Activated naive CD4-positive, alpha-beta T cell treated with Interleukin-2 at 50 U/mL for 16 hours (primary cell): ENCODE data around the gene MFSD2B.
"Not testable (repeated sequence)": the region's sequence is repeated elsewhere in the genome, so short reads cannot be mapped to it uniquely, and the experiment has no call there.

Experiments used
- DNase-seq: peaks from one replicate; pipeline ENCODE4 v3.0.0-alpha.2; 2020

Gene MFSD2B, protein sequence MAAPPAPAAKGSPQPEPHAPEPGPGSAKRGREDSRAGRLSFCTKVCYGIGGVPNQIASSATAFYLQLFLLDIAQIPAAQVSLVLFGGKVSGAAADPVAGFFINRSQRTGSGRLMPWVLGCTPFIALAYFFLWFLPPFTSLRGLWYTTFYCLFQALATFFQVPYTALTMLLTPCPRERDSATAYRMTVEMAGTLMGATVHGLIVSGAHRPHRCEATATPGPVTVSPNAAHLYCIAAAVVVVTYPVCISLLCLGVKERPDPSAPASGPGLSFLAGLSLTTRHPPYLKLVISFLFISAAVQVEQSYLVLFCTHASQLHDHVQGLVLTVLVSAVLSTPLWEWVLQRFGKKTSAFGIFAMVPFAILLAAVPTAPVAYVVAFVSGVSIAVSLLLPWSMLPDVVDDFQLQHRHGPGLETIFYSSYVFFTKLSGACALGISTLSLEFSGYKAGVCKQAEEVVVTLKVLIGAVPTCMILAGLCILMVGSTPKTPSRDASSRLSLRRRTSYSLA

DNA sequence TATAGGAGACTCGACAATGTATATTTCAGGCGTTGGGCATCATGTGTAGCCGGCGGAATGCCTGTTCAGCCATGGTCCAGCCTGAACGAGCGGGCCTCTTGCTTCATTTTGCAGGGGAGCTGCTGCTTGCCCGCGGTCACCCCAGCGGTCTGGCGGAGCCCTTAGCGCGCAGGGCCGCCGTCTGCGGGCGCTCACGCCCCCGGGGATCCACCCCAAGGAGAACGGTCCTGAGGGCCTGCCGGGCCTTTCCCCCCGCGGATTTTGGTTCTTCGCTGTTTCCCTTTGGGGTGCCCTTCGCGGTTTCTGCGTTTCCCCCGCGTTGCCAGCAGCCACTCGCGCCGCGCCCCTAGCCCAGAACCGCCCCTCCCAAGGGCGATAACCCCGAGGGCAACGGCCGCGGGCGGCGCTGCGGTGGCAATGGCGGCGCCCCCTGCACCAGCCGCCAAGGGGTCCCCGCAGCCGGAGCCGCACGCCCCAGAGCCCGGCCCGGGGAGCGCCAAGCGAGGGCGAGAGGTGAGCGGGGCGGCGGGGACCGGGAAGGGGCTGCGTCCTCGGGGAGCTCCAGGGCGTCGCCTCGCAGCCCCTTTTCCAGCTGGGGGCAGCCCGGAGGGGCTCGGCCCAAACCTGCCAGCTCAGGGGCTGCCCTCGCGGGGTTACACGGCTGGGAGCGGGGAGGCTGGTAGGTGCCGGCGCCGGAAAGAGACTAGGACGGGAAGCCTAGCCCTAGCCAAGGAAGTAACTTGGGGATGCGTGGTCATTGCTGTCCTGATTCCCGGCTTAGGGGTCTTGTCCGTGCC lies at the start of gene MFSD2B:
Gene MFSD2B (plus strand): TSS at position 406 of the 797 bp plus-strand sequence. CDS start 12 bp downstream, at position 418.
- DNase-seq = no peak

- no peak for DNase-seq
Measured at GRCh38 chr2:23967846-23968245, 42.0 kb upstream of the MFSD2B start.

DNA sequence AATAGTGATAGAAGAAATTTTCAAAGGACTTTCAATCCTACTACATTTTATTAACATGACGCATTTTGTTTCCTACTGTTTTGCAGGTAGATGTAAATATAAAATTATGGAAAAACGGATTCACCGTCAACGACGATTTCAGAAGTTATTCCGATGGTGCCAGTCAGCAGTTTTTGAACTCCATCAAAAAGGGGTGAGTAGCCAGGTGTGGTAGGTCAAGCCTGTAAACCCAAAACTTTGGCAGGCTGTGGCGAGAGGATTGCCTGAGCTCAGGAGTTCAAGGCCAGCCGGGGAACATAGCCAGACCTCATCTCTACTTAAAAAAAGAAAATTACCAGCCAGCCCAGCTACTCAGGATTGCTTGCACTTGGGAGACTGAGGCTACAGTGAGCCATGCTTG lies 33.0 kb upstream of the MFSD2B start:
- DNase-seq = no peak

DNA sequence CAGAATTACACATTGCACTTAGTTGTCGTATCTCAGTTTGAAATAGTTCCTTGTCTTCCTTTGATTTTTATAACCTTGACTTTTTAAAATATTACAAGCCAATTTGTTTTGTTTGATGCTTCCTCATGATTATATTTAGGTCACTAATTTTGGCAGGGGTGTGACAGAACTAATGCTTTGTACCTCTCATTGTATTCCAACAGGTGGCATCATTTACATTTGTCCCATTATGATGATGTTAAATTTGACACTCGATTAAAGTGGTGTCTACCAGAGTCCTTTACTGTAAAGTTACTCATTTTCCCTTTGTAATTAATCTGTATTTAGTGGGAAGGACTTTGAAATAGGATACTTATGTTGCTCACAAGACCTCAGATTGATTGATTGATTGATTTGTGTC lies 21.5 kb upstream of the MFSD2B start:
- DNase-seq = no peak

GRCh38 chr2:23992931-23993330 lies 17.0 kb upstream of the MFSD2B start:
- no peak for DNase-seq

DNA sequence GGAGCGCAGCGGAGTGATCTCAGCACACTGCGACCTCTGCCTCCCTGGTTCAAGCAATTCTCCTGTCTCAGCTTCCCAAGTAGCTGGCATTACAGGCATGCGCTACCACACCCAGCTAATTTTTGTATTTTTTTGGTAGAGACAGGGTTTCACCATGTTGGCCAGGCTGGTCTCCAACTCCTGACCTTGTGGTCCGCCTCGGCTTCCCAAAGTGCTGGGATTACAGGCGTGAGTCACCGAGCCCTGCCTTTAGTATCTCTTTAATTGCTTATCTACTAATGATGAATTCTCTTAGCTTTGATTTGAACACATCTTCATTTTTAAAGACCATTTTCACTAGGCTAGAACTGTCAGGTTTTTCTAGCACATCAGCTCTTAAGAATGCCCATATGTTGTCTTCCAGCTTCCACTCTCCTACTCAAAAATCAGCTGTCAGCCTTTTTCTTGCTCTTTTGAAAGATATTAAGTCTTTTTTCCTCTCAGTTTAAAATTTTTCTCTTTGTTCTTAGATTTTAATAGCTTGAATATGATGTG lies 16.1 kb upstream of the MFSD2B start:
- no peak for DNase-seq

DNA sequence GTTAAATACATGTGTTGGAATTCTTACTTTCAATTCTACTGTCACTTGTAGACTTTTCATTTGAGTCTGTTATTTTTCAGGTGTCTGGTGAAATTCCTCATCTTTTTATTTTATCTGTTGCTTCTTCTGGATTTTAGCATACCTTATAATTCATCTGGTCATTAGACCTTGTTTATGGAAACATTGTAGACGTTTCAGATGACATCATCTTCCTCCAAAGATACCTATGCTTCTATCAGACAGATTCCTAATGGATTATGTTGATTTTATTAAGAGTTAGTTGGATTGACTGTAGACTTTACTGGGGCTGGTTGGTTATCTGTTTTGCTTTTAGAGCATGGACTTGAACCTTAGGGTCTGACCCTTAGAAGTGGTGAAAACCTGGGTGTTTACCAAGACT lies 15.3 kb upstream of the MFSD2B start:
- DNase-seq = no peak

DNA sequence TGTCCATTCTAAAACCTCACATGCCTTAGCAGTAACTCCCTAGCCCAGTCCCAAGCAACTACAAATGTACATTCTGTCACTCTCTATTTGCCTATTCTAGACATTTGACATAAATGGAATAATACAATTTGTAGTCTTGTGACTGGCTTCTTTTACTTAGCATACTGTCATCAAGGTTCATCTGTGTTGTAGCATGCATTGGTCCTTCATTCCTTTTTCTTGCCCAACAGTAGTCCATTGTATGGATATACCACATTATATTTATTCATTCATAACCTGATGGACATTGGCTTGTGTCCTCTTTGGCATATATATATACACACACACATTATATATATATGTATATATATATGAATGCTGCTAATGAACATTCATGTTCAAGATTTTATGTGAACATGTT lies 2.2 kb upstream of the MFSD2B start:
- DNase-seq = no peak

DNA sequence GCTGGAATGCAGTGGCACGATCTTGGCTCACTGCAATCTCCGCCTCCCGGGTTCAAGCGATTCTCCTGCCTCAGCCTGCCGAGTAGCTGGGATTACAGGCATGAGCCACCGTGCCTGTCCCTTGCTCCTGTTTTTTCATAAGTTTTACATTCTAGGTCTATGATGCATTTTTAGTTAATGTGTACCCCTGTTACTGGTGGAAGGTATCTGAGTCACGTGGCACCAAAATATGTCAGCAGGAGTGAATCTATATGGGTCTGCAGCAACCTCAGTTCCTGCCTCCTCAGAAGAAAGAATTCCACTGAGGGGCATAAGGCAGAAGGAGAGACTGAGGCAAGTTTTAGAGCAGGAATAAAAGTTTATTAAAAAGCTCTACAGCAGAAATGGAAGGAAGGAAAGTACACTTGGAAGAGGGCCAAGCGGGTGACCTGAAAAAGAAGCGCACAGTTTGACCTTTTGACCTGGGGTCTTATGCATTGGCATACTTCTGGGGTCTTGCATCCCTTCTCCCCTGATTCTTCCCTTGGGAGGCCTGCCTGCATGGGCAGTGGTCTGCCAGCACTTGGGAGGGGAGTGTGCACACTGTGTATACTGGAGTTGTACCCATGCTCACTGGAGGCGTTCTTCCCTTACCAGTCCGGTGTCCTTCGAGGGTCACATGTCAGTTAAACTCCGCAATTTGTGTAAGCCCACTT lies 1.1 kb upstream of the MFSD2B start:
- DNase-seq = no peak

- DNase-seq = no peak
Measured at GRCh38 chr2:24009367-24009679, 562 bp upstream of the MFSD2B start.

DNA sequence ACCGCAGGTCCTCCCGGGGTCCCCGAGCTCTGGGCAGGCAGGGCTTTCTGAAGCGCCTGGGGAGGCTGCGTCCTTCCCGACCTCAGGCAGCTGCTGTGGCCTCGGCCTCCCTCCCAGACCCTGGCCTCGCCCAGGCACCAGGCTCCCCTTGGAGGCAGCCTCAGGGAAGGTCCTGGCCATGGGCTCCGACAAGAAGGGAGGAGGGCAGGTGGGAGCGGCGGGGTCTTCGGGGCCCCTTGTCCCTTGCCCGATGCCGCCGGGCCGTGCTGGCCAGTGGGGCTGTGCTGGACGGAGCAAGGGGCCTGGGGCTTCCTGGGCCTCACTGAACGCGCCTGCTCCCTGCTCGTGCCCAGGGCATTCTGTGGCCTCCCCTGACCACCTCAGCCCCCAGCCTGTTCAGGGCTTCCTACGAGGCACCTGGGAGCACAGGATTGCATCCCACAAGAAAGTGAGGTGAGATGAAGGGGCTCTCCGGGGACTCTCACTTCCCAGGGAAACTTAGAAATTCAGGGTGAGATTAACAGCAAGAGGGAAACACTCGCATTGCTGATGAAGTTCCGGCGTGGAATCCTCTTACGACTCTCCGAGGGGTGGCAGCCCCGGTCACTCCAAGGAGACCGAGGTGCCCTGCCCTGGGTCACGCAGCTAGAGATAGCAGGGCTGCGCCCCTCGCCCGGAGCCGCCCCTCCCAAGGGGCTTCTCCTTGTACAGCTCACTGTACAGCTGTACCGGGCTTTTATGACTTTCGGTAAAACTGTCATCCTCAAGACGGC lies 778 bp downstream of the MFSD2B start:
- DNase-seq = no peak

GRCh38 chr2:24011250-24012104 lies 1.6 kb downstream of the MFSD2B start:
- DNase-seq = no peak

GRCh38 chr2:24012521-24013188 lies 2.8 kb downstream of the MFSD2B start:
- DNase-seq = no peak

GRCh38 chr2:24014902-24015301 lies 5.0 kb downstream of the MFSD2B start:
- not testable (repeated sequence) for DNase-seq

DNA sequence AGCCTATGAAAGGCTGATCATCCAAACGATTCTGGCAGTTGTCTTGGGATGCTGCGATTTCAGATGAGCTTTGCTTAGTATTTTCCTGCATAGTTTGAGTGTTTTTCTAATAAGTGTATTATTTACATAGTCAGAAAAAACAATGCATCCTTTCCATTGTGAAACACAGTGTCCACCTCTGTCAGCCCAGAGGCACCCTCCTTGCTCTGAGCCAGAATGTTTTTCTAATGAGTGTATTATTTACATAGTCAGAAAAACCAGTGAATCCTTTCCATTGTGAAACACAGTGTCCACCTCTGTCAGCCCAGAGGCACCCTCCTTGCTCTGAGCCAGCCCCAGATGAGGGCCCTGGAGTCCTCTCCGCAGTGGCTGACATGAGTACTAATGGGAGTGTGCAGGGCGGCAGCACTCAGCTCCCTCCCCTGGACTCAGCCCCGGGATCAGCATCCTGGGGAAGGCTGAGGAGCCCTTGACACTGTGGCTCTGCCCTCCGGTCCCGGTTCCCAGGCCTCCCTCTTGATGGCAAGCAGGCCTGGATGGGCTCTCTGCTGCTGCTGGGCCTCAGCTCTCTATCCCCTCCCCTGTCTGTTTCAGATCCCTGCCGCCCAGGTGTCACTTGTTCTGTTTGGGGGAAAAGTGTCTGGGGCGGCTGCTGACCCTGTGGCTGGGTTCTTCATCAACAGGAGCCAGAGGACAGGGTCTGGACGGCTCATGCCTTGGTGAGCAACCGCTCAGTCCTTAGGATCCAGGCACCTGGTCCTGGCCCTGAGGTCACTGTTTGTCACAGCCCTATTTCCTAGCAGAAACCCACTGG lies 5.9 kb downstream of the MFSD2B start:
- DNase-seq = no peak

DNA sequence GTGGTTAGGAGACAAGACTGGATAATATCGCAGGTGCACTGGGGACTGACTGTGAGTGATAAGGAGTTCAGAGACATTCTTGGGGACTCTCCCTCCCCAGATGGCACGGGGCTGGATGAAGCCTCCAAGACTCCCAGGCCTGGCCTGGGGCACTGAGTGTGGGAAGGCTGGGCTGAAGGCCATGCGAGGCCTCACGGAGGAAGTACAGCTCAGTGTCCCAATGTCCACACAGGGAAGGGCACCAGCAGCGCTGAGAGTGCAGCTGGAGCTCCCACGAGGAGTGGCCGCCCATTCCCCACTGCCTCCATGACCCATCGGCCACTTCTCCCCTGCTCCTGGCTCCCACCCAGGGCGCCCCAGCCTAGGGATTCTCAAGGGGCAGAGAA lies 6.5 kb downstream of the MFSD2B start:
- DNase-seq = no peak

GRCh38 chr2:24016853-24017703 lies 7.2 kb downstream of the MFSD2B start:
- DNase-seq = no peak

DNA sequence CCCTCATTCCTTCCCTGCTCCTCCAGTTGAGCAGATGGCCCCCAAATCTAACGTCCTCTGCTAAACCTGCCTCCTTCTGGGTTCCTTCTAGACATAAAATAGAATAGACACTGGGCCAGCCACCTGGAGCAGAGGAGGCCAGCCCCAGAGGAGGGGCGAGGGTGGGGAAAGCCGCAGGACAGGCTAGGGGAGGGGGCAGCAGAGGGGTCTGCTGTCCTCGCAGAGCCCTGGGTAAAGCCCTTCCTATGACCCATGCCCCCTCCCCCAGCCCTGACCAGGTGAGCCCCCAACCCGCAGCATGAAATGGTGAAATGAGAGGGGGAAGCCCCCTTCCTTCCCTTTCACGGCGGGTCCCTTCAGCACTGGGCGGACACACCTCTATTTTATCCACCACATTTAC lies 7.8 kb downstream of the MFSD2B start:
- no peak for DNase-seq

DNA sequence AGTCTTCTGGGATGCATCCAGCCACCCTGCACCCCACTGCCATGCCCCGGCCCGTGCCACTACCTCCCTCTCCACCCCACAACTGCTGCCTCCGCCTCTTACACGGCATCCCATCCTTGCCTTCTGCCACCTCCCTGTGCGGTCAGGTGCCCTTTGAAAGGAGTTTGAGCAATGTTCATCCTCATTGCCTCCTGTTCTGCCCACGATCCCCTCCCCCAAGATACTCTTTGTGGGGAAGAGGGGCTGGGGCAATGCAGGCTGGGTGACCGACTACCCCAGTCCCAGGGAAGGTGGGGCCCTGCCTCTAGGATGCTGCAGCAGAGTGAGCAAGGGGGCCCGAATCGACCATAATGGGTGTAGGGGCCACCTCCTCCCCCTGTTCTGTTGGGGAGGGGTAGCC lies 8.4 kb downstream of the MFSD2B start:
- no peak for DNase-seq
